ENCODE measurements around the gene PITPNC1. TPM values are rescaled to one million over a fixed set of nuclear protein-coding genes. Genes with fewer than 3 reads are reported as not detected.

PITPNC1 gene
- total RNA-seq, 1 experiment from 2014 or later = 35.5 TPM

- no peak for TF ChIP-seq EZH2 (IDR thresholded peaks at IDR 0.05; ENCODE audit: borderline replicate concordance, low read depth, low read length, poor library complexity, severe bottlenecking)
- no peak for TF ChIP-seq CTCF (conservative IDR thresholded peaks at IDR 0.05; ENCODE audit: low read depth, low read length)
- no peaks in the 10 kb centered on the region for H3K27me3 ChIP-seq (replicated peaks; ENCODE audit: insufficient read depth, low read depth, low read length, poor library complexity)
- CTCF ChIA-PET = no interaction called here
- POLR2A ChIA-PET (ENCODE audit: low non-redundant PET) = no interaction called here
- peak; percentile 61 for DNase-seq (ENCODE audit: low spot score)
- intact Hi-C loops (cut with micrococcal nuclease; ENCODE audit: unreplicated experiment) = loop anchor here (5.0 to 10.0 kb wide), 2 partner anchors 122 to 229 kb away; partner anchors contain the start of gene PITPNC1
- H3K4me1 ChIP-seq (ENCODE audit: insufficient read depth, low read length, poor library complexity, severe bottlenecking) = peaks cover 19% of the 10 kb centered on the region
- H3K9me3 ChIP-seq (ENCODE audit: low read depth, low read length, poor library complexity, severe bottlenecking) = no peaks in the 10 kb centered on the region
- BruUV-seq (replicated peaks) = no TSS peak
- peak overlapping the region; percentile 2 for H3K4me3 ChIP-seq (ENCODE audit: low read depth, low read length, poor library complexity, severe bottlenecking)
- H3K27ac ChIP-seq (ENCODE audit: low read depth, low read length, poor library complexity, severe bottlenecking) = no peak overlapping the region
- no peaks in the 10 kb centered on the region for H3K36me3 ChIP-seq (ENCODE audit: insufficient read depth, low read length, poor library complexity, severe bottlenecking)
These were observed 229.4 kb downstream of the PITPNC1 start for GRCh38 chr17:67606471-67606870.

- no peaks in the 10 kb centered on the region for H3K36me3 ChIP-seq (ENCODE audit: insufficient read depth, low read length, poor library complexity, severe bottlenecking)
- CTCF ChIA-PET = interaction anchor here (0.6 kb wide), 1 partner anchor 165 kb away, joined by 3 read pairs; no protein-coding TSS in a partner anchor
- POLR2A ChIA-PET (ENCODE audit: low non-redundant PET) = no interaction called here
- intact Hi-C loops (cut with micrococcal nuclease; ENCODE audit: unreplicated experiment) = loop anchor here (5.0 to 10.0 kb wide), 2 partner anchors 122 to 230 kb away; partner anchors contain the start of gene PITPNC1
- BruUV-seq (replicated peaks) = no TSS peak
- peaks cover 19% of the 10 kb centered on the region for H3K4me1 ChIP-seq (ENCODE audit: insufficient read depth, low read length, poor library complexity, severe bottlenecking)
- no peak overlapping the region for H3K27ac ChIP-seq (ENCODE audit: low read depth, low read length, poor library complexity, severe bottlenecking)
- DNase-seq (ENCODE audit: low spot score) = peak; percentile 44
- no peaks in the 10 kb centered on the region for H3K9me3 ChIP-seq (ENCODE audit: low read depth, low read length, poor library complexity, severe bottlenecking)
- TF ChIP-seq EZH2 (IDR thresholded peaks at IDR 0.05; ENCODE audit: borderline replicate concordance, low read depth, low read length, poor library complexity, severe bottlenecking) (no peak), CTCF (conservative IDR thresholded peaks at IDR 0.05; ENCODE audit: low read depth, low read length) (no peak)
- H3K27me3 ChIP-seq (replicated peaks; ENCODE audit: insufficient read depth, low read depth, low read length, poor library complexity) = no peaks in the 10 kb centered on the region
- no peak overlapping the region for H3K4me3 ChIP-seq (ENCODE audit: low read depth, low read length, poor library complexity, severe bottlenecking)
These were observed 230.0 kb downstream of the PITPNC1 start for GRCh38 chr17:67606896-67607604.

GRCh38 chr17:67610061-67610460, 233.0 kb downstream of the PITPNC1 start:
- intact Hi-C loops (cut with micrococcal nuclease; ENCODE audit: unreplicated experiment) = no loop called here
- H3K4me3 ChIP-seq (ENCODE audit: low read depth, low read length, poor library complexity, severe bottlenecking) = no peak overlapping the region
- H3K4me1 ChIP-seq (ENCODE audit: insufficient read depth, low read length, poor library complexity, severe bottlenecking) = peaks cover 19% of the 10 kb centered on the region
- H3K27me3 ChIP-seq (replicated peaks; ENCODE audit: insufficient read depth, low read depth, low read length, poor library complexity) = no peaks in the 10 kb centered on the region
- DNase-seq (ENCODE audit: low spot score) = no peak
- no TSS peak for BruUV-seq (replicated peaks)
- TF ChIP-seq CTCF (conservative IDR thresholded peaks at IDR 0.05; ENCODE audit: low read depth, low read length) (no peak), EZH2 (IDR thresholded peaks at IDR 0.05; ENCODE audit: borderline replicate concordance, low read depth, low read length, poor library complexity, severe bottlenecking) (no peak)
- H3K36me3 ChIP-seq (ENCODE audit: insufficient read depth, low read length, poor library complexity, severe bottlenecking) = no peaks in the 10 kb centered on the region
- no peak overlapping the region for H3K27ac ChIP-seq (ENCODE audit: low read depth, low read length, poor library complexity, severe bottlenecking)
- POLR2A ChIA-PET (ENCODE audit: low non-redundant PET) = no interaction called here
- CTCF ChIA-PET = no interaction called here
- H3K9me3 ChIP-seq (ENCODE audit: low read depth, low read length, poor library complexity, severe bottlenecking) = no peaks in the 10 kb centered on the region

Data from A673 (cell line).